PC-9 (cell line): ENCODE measurements around the gene GMPPB. TPM values are rescaled to one million over a fixed set of nuclear protein-coding genes. Genes with fewer than 3 reads are reported as not detected.

Source experiments
- BruUV-seq: library from RNA; stranded (reverse); fragments of 400-500 nt; replicated peaks from 2 replicates; lab custom pipeline; 2021; lab: Mats Ljungman, UMichigan
- CTCF ChIA-PET: fragments of 300-600 bp; sonication (Branson Sonifier 250); formaldehyde crosslinking; loops from one replicate; lab custom pipeline; 2022; ENCODE audit warnings: antibody characterized with exemption; lab: Charles Lee
- POLR2A ChIA-PET: fragments of 300-600 bp; sonication (Branson Sonifier 250); formaldehyde crosslinking; loops from one replicate; lab custom pipeline; 2022; ENCODE audit warnings: antibody characterized with exemption; ENCODE audit not compliant: unreplicated experiment; lab: Charles Lee
- DNase-seq, 2 experiments: peaks; one replicate each; pipeline versions ENCODE4 v3.0.0 to v3.0.0-alpha.2; 2015 to 2022; ENCODE audit warnings: mixed read lengths in 1 of 2
- H2AFZ ChIP-seq: fragments of 200-600 bp; sonication (generic); 2 replicates; pipeline ENCODE4 v1.8.1; 2017; ENCODE audit warnings: antibody characterized with exemption
- H3F3A ChIP-seq: fragments of 200-600 bp; sonication (generic); 2 replicates; pipeline ENCODE4 v1.8.1; 2017; ENCODE audit warnings: antibody characterized with exemption, mild to moderate bottlenecking, low read depth; ENCODE audit not compliant: insufficient read depth
- H3K27ac ChIP-seq: fragments of 200-600 bp; sonication (generic); 2 replicates; pipeline ENCODE4 v1.6.1; 2016; ENCODE audit warnings: mixed run types
- H3K27me3 ChIP-seq: fragments of 200-600 bp; sonication (generic); 2 replicates; pipeline ENCODE4 v1.6.1; 2016; ENCODE audit warnings: low read depth, mixed run types; ENCODE audit not compliant: insufficient read depth
- H3K36me3 ChIP-seq: fragments of 200-600 bp; sonication (generic); 2 replicates; pipeline ENCODE4 v1.6.1; 2016; ENCODE audit warnings: low read depth, mixed run types
- H3K4me1 ChIP-seq: fragments of 200-600 bp; sonication (generic); replicated peaks from 2 replicates; pipeline ENCODE4 v1.6.1; 2016; ENCODE audit warnings: mixed run types; ENCODE audit not compliant: insufficient read depth
- H3K4me2 ChIP-seq: fragments of 200-600 bp; sonication (generic); 2 replicates; pipeline ENCODE4 v1.6.1; 2017; ENCODE audit warnings: mixed run types
- H3K4me3 ChIP-seq: fragments of 200-600 bp; sonication (generic); 2 replicates; pipeline ENCODE4 v1.6.1; 2016; ENCODE audit warnings: mixed run types
- H3K79me2 ChIP-seq: fragments of 200-600 bp; sonication (generic); 2 replicates; pipeline ENCODE4 v1.6.1; 2017; ENCODE audit warnings: low read depth, mixed run types
- H3K9me2 ChIP-seq: fragments of 200-600 bp; sonication (generic); 2 replicates; pipeline ENCODE4 v1.8.1; 2017; ENCODE audit warnings: mild to moderate bottlenecking; ENCODE audit not compliant: insufficient read depth
- H3K9me3 ChIP-seq: fragments of 200-600 bp; sonication (generic); 2 replicates; pipeline ENCODE4 v1.8.1; 2016; ENCODE audit warnings: low read depth; ENCODE audit not compliant: insufficient read depth
- H4K20me1 ChIP-seq: fragments of 200-600 bp; sonication (generic); 2 replicates; pipeline ENCODE4 v1.8.1; 2017; ENCODE audit not compliant: insufficient read depth
- CTCF ChIP-seq: fragments of 200-600 bp; sonication (generic); conservative IDR thresholded peaks from 2 replicates; pipeline ENCODE4 v1.6.1; 2017; ENCODE audit warnings: mixed run types, antibody characterized with exemption, mild to moderate bottlenecking, moderate library complexity
- EZH2 ChIP-seq: fragments of 200-600 bp; sonication (generic); IDR thresholded peaks from 2 replicates; pipeline ENCODE4 v1.8.0; 2017; ENCODE audit warnings: antibody characterized with exemption, low read depth
- intact Hi-C: fragments of 100-400 bp; cut with micrococcal nuclease; formaldehyde crosslinking; loops from one replicate; pipeline ENCODE4 v1.10.0; 2022; ENCODE audit not compliant: unreplicated experiment
- total RNA-seq: library from RNA; stranded (reverse); gene quantifications from 2 replicates; pipeline ENCODE4 v1.2.3, GENCODE V29; 2021

GMPPB gene
- total RNA-seq, 1 experiment from 2014 or later = 20.4 TPM

- intact Hi-C loops = loop anchor here (1.0 to 5.0 kb wide), 4 partner anchors 72 to 327 kb away; no protein-coding TSS in a partner anchor
- H3K4me3 ChIP-seq = peak overlapping the region; percentile 86
- H3K27ac ChIP-seq = no peak overlapping the region
- peaks cover 8% of the 10 kb centered on the region; the same call in 1 of the 2 replicates for H3F3A ChIP-seq
- BruUV-seq = no TSS peak
- H3K27me3 ChIP-seq = no peaks in the 10 kb centered on the region
- TF ChIP-seq CTCF (no peak), EZH2 (no peak)
- ChIA-PET CTCF (no interaction called here), POLR2A (interaction anchor here (0.6 kb wide), 1 partner anchor 148 kb away, joined by 3 read pairs; no protein-coding TSS in a partner anchor)
- peak overlapping the region; percentile 83 for H2AFZ ChIP-seq
- H4K20me1 ChIP-seq = peaks cover 7% of the 10 kb centered on the region; the same call in 1 of the 2 replicates
- H3K9me2 ChIP-seq = no peaks in the 10 kb centered on the region
- no peaks in the 10 kb centered on the region; the same call in 1 of the 2 replicates for H3K36me3 ChIP-seq
- no peak for DNase-seq
- peaks cover 14% of the 10 kb centered on the region for H3K4me1 ChIP-seq
- H3K4me2 ChIP-seq = peak overlapping the region; percentile 79
- peaks cover 21% of the 10 kb centered on the region; the same call in 1 of the 2 replicates for H3K79me2 ChIP-seq
- no peaks in the 10 kb centered on the region for H3K9me3 ChIP-seq
Observed at GRCh38 chr3:49674497-49674983, 49.2 kb downstream of the GMPPB start.

DNA sequence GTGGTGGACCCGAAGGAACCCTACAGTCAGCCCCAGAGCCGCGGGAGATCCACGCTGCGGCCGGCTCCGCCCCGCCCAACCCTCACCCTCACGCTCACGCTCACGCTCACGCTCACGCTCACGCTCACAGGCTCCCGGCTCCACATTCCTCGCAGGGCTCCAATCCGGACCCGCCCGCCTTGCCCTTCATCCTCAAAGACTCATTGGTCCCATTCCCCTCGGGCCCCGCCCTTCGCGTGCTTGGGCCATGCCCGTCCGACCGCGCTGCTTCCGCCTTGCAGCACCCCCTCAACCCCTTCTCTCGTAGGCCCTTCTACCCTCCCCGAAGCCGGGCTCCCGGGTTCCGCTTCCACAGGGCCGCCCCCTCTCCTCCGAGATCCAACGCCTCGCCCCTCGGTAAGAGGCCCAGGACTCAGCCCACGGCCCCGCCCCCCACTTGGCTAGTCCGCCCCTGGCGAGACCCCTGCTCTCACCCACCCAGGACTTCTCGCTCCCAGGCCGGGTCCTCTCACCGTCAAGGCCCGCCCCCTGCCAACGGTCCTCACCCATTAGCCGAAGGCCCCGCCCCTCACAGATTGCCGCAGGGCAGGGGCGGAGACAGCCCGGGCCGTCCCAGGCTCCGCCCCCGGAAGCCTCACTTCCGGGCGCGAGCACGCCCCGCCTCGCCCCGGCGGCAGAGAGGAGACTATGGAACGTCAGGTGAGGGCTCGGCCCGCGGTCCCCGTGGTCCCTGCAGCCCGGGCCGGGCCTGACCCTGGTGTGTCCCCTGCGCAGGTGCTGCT, 49.8 kb downstream of the GMPPB start, which contains the start of gene APEH:
Gene APEH (plus strand): TSS at position 637 of the 782 bp plus-strand sequence. CDS start 51 bp downstream, at position 688.
- ChIA-PET POLR2A (interaction anchor here (0.6 to 1.1 kb wide), 3 partner anchors 134 to 334 kb away, joined by 3 to 14 read pairs (median 4); no protein-coding TSS in a partner anchor), CTCF (interaction anchor here (1.3 kb wide), 1 partner anchor 134 kb away, joined by 13 read pairs; no protein-coding TSS in a partner anchor)
- Histone ChIP-seq H3K27ac (peak within 1 kb of the TSS; percentile 94), H3K9me2 (no peaks in the 10 kb centered on the region), H2AFZ (peak within 1 kb of the TSS; percentile 83), H3F3A (peaks cover 14% of the 10 kb centered on the region; the same call in 1 of the 2 replicates), H3K4me2 (peak within 1 kb of the TSS; percentile 79), H3K79me2 (peaks cover 21% of the 10 kb centered on the region; the same call in 1 of the 2 replicates), H3K27me3 (no peaks in the 10 kb centered on the region), H3K36me3 (no peaks in the 10 kb centered on the region; the same call in 1 of the 2 replicates), H3K9me3 (no peaks in the 10 kb centered on the region), H4K20me1 (peaks cover 7% of the 10 kb centered on the region; the same call in 1 of the 2 replicates), H3K4me3 (peak within 1 kb of the TSS; percentile 86), H3K4me1 (peaks cover 20% of the 10 kb centered on the region)
- peak; percentile 93 to 99 for DNase-seq
- TF ChIP-seq CTCF = no peak
- no peak for TF ChIP-seq EZH2
- intact Hi-C loops = loop anchor here (1.0 to 5.0 kb wide), 5 partner anchors 49 to 327 kb away; partner anchors contain the start of gene GMPPB
- BruUV-seq = no TSS peak

DNA sequence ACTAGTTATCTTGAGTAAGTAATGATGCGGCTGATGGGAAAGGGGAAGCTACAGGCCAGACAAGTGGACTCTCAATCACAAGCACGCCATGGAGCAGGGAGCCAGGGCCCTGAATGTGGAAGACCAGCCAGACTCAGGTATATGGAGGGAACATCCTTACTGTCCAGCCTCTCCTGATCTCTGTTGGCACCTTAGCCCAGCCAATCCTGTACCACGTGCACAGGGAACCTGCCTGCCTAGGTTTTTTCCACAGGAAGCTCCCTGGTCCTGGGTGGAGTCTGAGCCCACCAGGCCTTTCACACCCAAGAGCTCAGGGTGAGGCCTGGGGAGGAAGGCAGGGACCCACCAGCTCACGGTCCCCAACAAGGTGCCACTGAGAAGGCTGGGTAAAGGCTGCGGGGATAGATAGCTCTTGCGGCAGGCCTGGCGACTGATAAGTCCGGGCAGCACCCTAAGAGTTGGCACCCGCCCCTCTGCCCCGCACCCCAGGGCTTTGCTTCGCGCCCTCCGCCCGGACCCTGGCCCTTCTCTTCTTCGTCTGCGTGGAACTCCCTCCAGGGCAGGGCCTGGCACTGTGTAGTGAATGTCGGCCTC, 50.5 kb downstream of the GMPPB start:
- no peak for TF ChIP-seq EZH2
- TF ChIP-seq CTCF = no peak
- ChIA-PET CTCF (interaction anchor here (1.3 kb wide), 1 partner anchor 133 kb away, joined by 13 read pairs; no protein-coding TSS in a partner anchor), POLR2A (interaction anchor here (0.6 to 1.1 kb wide), 7 partner anchors 133 to 333 kb away, joined by 3 to 35 read pairs (median 5); no protein-coding TSS in a partner anchor)
- peaks cover 27% of the 10 kb centered on the region for H3K4me1 ChIP-seq
- peak; percentile 59 to 64 for DNase-seq
- intact Hi-C loops = loop anchor here (2.0 to 5.0 kb wide), 4 partner anchors 50 to 326 kb away; partner anchors contain the start of gene GMPPB
- no peaks in the 10 kb centered on the region; the same call in 1 of the 2 replicates for H3K36me3 ChIP-seq
- peaks cover 21% of the 10 kb centered on the region; the same call in 1 of the 2 replicates for H3K79me2 ChIP-seq
- peak overlapping the region; percentile 83 for H2AFZ ChIP-seq
- no peaks in the 10 kb centered on the region for H3K9me2 ChIP-seq
- H3K27ac ChIP-seq = peak overlapping the region; percentile 94
- H3K27me3 ChIP-seq = no peaks in the 10 kb centered on the region
- TSS peak; percentile 61 for BruUV-seq
- no peaks in the 10 kb centered on the region for H3K9me3 ChIP-seq
- H4K20me1 ChIP-seq = peaks cover 7% of the 10 kb centered on the region; the same call in 1 of the 2 replicates
- H3K4me2 ChIP-seq = peak overlapping the region; percentile 79
- peak overlapping the region; percentile 86 for H3K4me3 ChIP-seq
- H3F3A ChIP-seq = peaks cover 18% of the 10 kb centered on the region
